ENCODE data around the gene TRAF3IP1.

Gene TRAF3IP1

GRCh38 chr2:238383135-238383534 is 62.8 kb downstream of the TRAF3IP1 start:
- no peak overlapping the region for H3K4me3 ChIP-seq (ENCODE audit: low read length)
- no peak overlapping the region for H3K27ac ChIP-seq (ENCODE audit: low read depth, low read length)
- H3K4me1 ChIP-seq (ENCODE audit: control insufficient read depth, insufficient read depth, low read length): no peaks in the 10 kb centered on the region
- H3K9ac ChIP-seq (ENCODE audit: low read length): no peak overlapping the region
- no peaks in the 10 kb centered on the region for H3K27me3 ChIP-seq (ENCODE audit: control insufficient read depth, insufficient read depth, low read length)
- H3K36me3 ChIP-seq (ENCODE audit: control insufficient read depth, insufficient read depth, low read length): no peaks in the 10 kb centered on the region

DNA sequence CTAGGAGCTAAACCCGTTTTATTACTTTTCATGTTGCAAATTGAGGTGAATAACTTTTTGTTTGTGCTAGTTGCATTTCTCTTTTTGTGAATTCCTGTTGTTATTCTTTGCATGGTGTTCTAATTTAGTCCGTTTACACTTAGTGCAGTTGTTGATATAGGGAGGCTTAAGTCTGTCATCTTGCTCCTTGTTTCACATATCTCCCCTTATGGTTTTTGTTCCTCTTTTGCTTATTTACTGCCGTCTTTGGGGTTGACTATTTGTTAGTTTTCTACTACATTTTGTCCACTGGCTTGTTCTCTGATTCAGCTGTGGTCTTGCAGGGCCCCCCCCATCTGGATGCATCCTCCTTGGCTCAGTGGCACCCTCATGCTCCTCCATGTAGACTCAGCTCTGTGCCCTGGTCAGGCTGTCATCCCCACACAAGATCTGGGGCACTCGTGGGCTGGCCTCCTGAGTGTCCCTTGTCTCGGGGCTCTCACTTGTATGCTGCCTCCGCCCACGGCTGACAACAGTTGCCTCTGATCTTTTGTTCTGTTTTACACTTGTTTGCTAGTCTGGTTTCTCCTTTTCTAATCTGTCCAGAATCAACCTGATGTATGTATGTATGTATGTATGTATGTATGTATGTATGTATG is 63.5 kb downstream of the TRAF3IP1 start:
- Histone ChIP-seq H3K36me3 (ENCODE audit: control insufficient read depth, insufficient read depth, low read length) (no peaks in the 10 kb centered on the region), H3K27me3 (ENCODE audit: control insufficient read depth, insufficient read depth, low read length) (no peaks in the 10 kb centered on the region), H3K27ac (ENCODE audit: low read depth, low read length) (no peak overlapping the region), H3K4me3 (ENCODE audit: low read length) (no peak overlapping the region), H3K4me1 (ENCODE audit: control insufficient read depth, insufficient read depth, low read length) (no peaks in the 10 kb centered on the region), H3K9ac (ENCODE audit: low read length) (no peak overlapping the region)

GRCh38 chr2:238387332-238387731 is 67.0 kb downstream of the TRAF3IP1 start:
- H3K4me1 ChIP-seq (ENCODE audit: control insufficient read depth, insufficient read depth, low read length): no peaks in the 10 kb centered on the region
- no peaks in the 10 kb centered on the region for H3K36me3 ChIP-seq (ENCODE audit: control insufficient read depth, insufficient read depth, low read length)
- no peaks in the 10 kb centered on the region for H3K27me3 ChIP-seq (ENCODE audit: control insufficient read depth, insufficient read depth, low read length)
- no peak overlapping the region for H3K4me3 ChIP-seq (ENCODE audit: low read length)
- H3K27ac ChIP-seq (ENCODE audit: low read depth, low read length): no peak overlapping the region
- H3K9ac ChIP-seq (ENCODE audit: low read length): no peak overlapping the region

DNA sequence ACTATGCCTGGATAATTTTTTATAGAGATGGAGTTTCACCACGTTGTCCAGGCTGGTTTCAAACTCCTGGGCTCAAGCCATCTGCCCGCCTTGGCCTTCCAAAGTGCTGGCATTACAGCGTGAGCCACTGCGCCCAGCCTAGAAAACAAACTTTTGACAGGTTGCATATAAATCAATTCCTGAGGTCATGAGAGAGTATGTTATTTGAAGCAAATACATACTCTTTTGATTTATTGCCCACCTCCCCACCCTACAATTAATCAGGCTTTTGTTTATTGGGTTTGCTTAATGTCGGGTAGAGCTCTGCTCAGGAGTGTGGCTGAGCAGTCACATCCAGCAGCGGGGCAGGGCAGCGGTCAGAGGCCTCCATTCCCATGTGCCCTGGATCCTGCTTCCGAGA is 68.5 kb downstream of the TRAF3IP1 start:
- Histone ChIP-seq H3K27ac (ENCODE audit: low read depth, low read length) (no peak overlapping the region), H3K4me3 (ENCODE audit: low read length) (no peak overlapping the region)

GRCh38 chr2:238389988-238390589 is 69.8 kb downstream of the TRAF3IP1 start:
- Histone ChIP-seq H3K36me3 (ENCODE audit: control insufficient read depth, insufficient read depth, low read length) (no peaks in the 10 kb centered on the region), H3K27ac (ENCODE audit: low read depth, low read length) (no peak overlapping the region), H3K4me3 (ENCODE audit: low read length) (no peak overlapping the region), H3K4me1 (ENCODE audit: control insufficient read depth, insufficient read depth, low read length) (no peaks in the 10 kb centered on the region), H3K9ac (ENCODE audit: low read length) (no peak overlapping the region), H3K27me3 (ENCODE audit: control insufficient read depth, insufficient read depth, low read length) (no peaks in the 10 kb centered on the region)

More for the DNA sequence above, 68.5 kb downstream of the TRAF3IP1 start:
- no peak overlapping the region for H3K9ac ChIP-seq (ENCODE audit: low read length)
- H3K36me3 ChIP-seq (ENCODE audit: control insufficient read depth, insufficient read depth, low read length): no peaks in the 10 kb centered on the region
- H3K27me3 ChIP-seq (ENCODE audit: control insufficient read depth, insufficient read depth, low read length): no peaks in the 10 kb centered on the region
- no peaks in the 10 kb centered on the region for H3K4me1 ChIP-seq (ENCODE audit: control insufficient read depth, insufficient read depth, low read length)

DNA sequence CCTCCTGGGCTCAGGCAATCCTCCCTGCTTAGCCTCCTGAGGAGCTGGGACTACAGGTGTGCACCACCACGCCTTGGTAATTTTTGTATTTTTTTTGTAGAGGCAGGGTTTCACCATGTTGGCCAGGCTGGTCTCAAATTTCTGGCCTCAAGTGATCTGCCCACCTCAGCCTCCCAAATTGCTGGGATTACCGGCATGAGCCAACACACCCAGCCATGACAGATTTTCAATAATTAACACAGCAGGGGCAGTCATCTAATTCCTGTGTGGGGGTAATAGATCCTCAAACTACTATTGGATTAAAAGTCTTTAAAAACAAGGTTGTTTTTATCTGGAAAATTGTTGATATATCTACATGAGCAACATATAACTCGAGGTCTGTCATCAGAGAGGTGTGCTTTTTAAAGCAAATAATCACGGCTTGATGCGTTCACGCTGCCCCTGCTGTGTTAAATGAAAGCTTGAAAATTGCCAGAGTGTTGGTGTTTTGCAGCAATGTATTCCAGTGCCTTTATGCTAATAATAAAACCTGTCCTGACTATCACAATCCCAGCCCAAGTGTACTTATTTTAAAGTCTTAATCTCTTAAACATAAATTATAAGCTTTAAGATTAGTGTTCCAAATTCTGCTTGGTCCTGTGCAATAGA is 70.8 kb downstream of the TRAF3IP1 start:
- Histone ChIP-seq H3K4me1 (ENCODE audit: control insufficient read depth, insufficient read depth, low read length) (no peaks in the 10 kb centered on the region), H3K9ac (ENCODE audit: low read length) (no peak overlapping the region), H3K27me3 (ENCODE audit: control insufficient read depth, insufficient read depth, low read length) (no peaks in the 10 kb centered on the region), H3K27ac (ENCODE audit: low read depth, low read length) (no peak overlapping the region), H3K36me3 (ENCODE audit: control insufficient read depth, insufficient read depth, low read length) (no peaks in the 10 kb centered on the region), H3K4me3 (ENCODE audit: low read length) (no peak overlapping the region)

- Histone ChIP-seq H3K36me3 (ENCODE audit: control insufficient read depth, insufficient read depth, low read length) (no peaks in the 10 kb centered on the region), H3K27ac (ENCODE audit: low read depth, low read length) (no peak overlapping the region), H3K9ac (ENCODE audit: low read length) (no peak overlapping the region), H3K4me3 (ENCODE audit: low read length) (no peak overlapping the region), H3K27me3 (ENCODE audit: control insufficient read depth, insufficient read depth, low read length) (no peaks in the 10 kb centered on the region), H3K4me1 (ENCODE audit: control insufficient read depth, insufficient read depth, low read length) (no peaks in the 10 kb centered on the region)
These were observed 76.3 kb downstream of the TRAF3IP1 start for GRCh38 chr2:238396663-238397062.

DNA sequence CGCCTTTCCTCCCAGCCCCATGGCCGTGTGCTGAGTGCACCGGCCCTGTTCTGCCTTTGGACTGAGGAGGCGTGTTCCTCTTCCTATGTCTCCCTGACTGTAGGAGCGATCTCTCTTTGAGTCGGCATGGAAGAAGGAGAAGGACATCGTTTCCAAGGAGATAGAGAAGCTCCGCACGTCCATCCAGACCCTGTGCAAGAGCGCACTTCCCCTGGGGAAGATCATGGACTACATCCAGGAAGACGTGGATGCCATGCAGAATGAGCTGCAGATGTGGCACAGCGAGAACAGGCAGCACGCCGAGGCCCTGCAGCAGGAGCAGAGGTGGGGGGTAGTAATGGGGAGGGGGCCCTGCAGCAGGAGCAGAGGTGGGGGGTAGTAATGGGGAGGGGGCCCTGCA is 77.0 kb downstream of the TRAF3IP1 start:
- no peaks in the 10 kb centered on the region for H3K27me3 ChIP-seq (ENCODE audit: control insufficient read depth, insufficient read depth, low read length)
- H3K4me1 ChIP-seq (ENCODE audit: control insufficient read depth, insufficient read depth, low read length): no peaks in the 10 kb centered on the region
- no peak overlapping the region for H3K27ac ChIP-seq (ENCODE audit: low read depth, low read length)
- H3K4me3 ChIP-seq (ENCODE audit: low read length): no peak overlapping the region
- no peak overlapping the region for H3K9ac ChIP-seq (ENCODE audit: low read length)
- no peaks in the 10 kb centered on the region for H3K36me3 ChIP-seq (ENCODE audit: control insufficient read depth, insufficient read depth, low read length)

GRCh38 chr2:238398577-238398976 is 78.3 kb downstream of the TRAF3IP1 start:
- H3K4me1 ChIP-seq (ENCODE audit: control insufficient read depth, insufficient read depth, low read length): no peaks in the 10 kb centered on the region
- no peak overlapping the region for H3K4me3 ChIP-seq (ENCODE audit: low read length)
- H3K9ac ChIP-seq (ENCODE audit: low read length): no peak overlapping the region
- H3K27me3 ChIP-seq (ENCODE audit: control insufficient read depth, insufficient read depth, low read length): no peaks in the 10 kb centered on the region
- H3K36me3 ChIP-seq (ENCODE audit: control insufficient read depth, insufficient read depth, low read length): no peaks in the 10 kb centered on the region
- no peak overlapping the region for H3K27ac ChIP-seq (ENCODE audit: low read depth, low read length)

GRCh38 chr2:238399094-238399493 is 78.8 kb downstream of the TRAF3IP1 start:
- no peaks in the 10 kb centered on the region for H3K27me3 ChIP-seq (ENCODE audit: control insufficient read depth, insufficient read depth, low read length)
- no peak overlapping the region for H3K9ac ChIP-seq (ENCODE audit: low read length)
- no peak overlapping the region for H3K4me3 ChIP-seq (ENCODE audit: low read length)
- no peaks in the 10 kb centered on the region for H3K4me1 ChIP-seq (ENCODE audit: control insufficient read depth, insufficient read depth, low read length)
- H3K36me3 ChIP-seq (ENCODE audit: control insufficient read depth, insufficient read depth, low read length): no peaks in the 10 kb centered on the region
- no peak overlapping the region for H3K27ac ChIP-seq (ENCODE audit: low read depth, low read length)

DNA sequence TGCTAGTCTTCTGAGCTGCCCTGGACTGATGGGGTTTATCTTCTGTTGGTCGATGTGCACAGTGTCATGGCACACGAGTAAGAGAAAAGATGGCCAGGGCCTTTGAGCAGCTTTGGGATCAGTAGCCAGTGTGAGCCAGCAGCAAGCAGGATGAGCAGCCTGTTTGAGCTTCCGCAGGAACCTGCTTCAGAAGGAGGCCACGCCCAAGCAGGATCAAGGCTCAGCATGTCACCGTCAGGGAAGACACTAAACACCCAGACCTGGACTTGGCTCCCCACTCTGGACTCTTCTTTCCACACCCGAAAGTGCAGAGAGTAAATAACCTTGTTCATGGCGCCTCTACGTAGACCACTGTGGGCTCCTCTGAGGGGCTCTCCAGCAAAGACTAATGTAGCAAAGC is 81.2 kb downstream of the TRAF3IP1 start:
- Histone ChIP-seq H3K4me1 (ENCODE audit: control insufficient read depth, insufficient read depth, low read length) (no peaks in the 10 kb centered on the region), H3K27me3 (ENCODE audit: control insufficient read depth, insufficient read depth, low read length) (no peaks in the 10 kb centered on the region), H3K9ac (ENCODE audit: low read length) (no peak overlapping the region), H3K4me3 (ENCODE audit: low read length) (no peak overlapping the region), H3K36me3 (ENCODE audit: control insufficient read depth, insufficient read depth, low read length) (no peaks in the 10 kb centered on the region), H3K27ac (ENCODE audit: low read depth, low read length) (no peak overlapping the region)

GRCh38 chr2:238403632-238404405 is 83.5 kb downstream of the TRAF3IP1 start:
- H3K4me3 ChIP-seq (ENCODE audit: low read length): no peak overlapping the region
- H3K27me3 ChIP-seq (ENCODE audit: control insufficient read depth, insufficient read depth, low read length): no peaks in the 10 kb centered on the region
- no peak overlapping the region for H3K27ac ChIP-seq (ENCODE audit: low read depth, low read length)
- H3K36me3 ChIP-seq (ENCODE audit: control insufficient read depth, insufficient read depth, low read length): no peaks in the 10 kb centered on the region
- no peak overlapping the region for H3K9ac ChIP-seq (ENCODE audit: low read length)
- H3K4me1 ChIP-seq (ENCODE audit: control insufficient read depth, insufficient read depth, low read length): no peaks in the 10 kb centered on the region
